ENCODE measurements around the gene PLCB2. TPM values are rescaled to one million over a fixed set of nuclear protein-coding genes. Genes with fewer than 3 reads are reported as not detected.

Gene PLCB2
- polyA plus RNA-seq, 3 donors = 9.0 to 10.8 (median 10.4) TPM

DNA sequence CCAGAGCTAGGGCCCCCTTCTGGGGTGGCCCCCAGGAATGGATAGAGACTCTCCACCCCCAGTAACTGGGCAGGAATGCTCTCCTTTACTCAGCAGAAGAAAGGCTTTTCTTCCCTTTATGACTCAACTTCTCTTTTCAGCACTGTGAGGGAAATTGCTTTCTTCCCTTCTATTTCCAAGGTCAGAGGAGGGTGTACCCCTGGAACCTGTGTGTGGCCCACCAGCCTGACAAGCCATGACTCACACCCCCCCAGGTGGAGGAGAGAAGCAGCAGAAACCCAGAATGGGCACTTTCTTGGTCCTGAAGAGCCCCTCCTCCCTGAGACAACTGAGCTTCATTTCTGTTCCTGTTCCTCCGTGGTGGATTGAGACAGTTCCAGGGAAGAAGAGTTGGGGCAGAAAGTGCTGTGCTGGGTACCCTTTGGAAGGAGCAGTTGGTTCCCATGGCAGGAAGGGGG is 22.2 kb downstream of the PLCB2 start:
- no peak for DNase-seq

DNA sequence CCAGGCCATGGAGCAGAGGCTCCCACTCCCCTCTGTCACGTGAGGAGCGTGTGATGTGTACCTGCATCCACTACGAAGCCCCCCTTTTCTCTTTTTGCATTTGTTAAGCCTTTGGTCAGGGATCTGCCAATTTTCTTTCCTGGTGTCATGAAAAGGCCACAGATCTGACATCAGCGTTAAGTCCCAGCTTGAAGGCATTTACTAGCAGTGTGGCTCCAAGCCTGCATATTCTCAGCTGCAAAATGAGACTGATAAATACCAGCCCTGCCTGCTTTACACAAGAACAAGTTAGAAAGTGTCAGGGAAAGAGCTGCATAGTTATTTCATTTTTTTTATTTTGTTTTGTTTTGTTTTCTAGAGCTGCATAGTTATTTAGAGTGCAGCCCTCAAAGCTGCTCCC is 22.6 kb downstream of the PLCB2 start:
- DNase-seq = no peak

DNA sequence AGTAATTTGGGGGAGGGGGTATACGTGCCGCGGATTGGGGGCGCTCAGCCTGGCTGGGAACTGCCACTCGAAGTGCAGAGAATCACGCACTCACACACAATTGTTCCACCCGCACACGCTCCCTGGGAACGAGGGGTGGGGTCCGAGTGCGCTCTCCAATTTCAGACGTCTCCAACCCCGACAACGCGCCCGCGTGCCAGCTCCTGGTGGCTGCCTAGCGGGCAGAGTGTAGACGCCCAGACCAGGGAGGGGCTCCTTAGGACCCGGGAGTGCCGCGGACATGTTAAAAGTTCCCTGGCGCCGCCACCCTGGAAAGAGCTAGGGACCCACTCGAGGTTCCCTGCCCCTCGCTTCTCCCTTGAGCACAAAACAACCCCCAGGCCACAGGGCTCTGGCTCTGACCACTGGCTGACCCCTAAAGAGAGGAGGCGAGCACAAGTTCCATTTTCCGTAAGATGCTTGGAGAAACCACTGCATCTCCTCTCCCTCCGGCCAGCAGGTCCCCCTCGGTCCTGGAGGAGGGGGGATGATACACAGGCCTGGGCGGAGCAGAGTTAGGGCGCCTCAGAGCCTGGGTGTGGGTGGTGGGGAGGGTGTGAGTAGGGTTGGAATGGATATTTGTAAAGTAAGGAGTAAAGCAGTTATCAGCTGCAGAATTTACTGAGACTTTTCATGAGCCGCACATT is 24.0 kb downstream of the PLCB2 start:
- no peak for DNase-seq

DNA sequence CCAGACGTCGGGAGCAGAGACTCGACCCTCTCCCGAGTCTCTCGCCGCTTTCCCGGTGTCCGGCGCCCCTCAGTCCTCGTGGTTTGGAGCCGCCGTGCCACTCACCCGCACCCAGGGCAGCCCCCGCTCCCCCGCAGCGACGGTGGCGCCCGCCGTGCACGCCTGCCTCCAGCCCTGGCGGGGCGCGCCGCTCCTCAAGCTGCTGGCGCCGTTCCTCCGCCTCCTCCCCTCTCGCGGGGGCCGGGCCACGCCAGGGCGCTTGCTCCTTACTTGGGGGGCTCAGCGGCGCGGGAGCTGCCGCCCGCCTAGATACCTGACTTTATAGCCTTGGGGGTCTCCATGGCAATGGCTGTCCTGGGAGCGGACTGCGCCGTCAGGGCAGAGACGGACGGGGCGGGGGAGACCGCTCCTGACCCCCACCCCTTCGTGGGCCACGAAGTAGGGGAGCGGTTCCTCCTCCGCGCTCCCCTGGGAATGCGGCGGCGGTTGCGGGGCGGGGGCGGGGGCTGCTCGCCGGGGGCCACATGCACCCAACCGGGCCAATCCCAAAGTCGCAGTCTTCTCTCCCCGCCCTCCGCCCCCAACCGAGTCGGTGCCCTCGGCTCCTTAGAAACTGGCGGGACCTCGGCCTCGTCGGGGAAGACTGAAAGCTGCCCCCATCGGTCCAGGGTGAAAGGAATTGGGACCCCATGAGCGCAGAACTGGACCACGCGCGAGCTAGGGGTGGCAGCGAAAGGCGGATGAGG is 24.7 kb downstream of the PLCB2 start, which contains the start of gene ANKRD63:
Gene ANKRD63, minus strand, starts transcription at position 196 of the 746 bp plus-strand sequence. CDS start 478 bp downstream, outside the sequence.
- no peak for DNase-seq

DNA sequence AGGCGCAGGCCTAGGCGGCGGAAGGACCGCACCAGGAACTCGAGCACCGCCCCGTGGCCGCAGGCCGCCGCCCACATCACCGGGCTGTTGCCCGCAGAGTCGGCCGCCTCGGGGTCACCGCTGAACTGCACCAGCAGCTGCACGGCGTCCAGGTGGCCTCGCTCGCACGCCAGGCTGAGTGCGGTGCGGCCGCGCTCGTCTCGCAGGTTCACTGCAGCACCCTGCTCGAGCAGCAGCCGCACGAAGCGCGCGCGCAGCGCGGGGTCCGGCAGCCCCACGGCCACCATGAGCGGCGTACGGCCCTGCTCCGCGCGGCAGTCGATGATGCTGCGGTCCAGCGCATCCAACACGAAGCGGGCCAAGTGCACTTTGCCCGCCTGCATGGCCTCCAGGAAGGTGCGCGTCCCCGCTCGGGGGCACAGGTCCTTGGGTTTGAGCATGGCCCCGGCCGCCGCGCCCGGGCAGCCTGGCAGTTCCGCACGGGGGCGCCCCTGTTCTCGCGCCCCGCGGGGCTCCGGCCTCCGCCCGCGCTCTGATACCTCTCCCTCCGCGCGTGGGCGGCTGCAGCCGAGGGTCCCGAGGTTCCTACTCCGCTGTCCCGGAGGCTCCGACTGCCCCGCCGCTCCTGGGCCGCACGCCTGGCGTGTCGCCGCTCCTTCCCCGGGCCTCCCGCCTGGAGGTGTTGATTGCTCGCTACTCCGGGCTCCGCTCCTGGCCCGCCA is 25.4 kb downstream of the PLCB2 start:
- no peak for DNase-seq

DNA sequence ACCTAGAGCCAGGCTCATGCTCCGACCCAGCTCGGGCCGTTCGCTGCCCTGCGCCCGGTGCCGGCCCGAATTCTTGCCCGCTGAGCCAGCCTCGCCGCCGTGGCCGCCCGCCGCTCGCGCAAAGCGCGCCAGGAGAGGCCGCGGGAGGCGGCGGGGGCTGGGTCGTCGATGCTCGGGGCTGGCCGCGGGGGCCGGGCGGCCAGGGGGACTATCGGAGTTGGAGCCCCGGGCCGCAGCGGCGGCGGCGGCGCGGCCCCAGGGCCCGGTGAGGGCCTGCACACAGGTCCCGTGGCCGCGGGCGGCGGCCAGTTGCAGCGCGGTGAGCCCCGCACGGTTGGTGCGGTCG is 26.0 kb downstream of the PLCB2 start:
- DNase-seq = no peak

DNA sequence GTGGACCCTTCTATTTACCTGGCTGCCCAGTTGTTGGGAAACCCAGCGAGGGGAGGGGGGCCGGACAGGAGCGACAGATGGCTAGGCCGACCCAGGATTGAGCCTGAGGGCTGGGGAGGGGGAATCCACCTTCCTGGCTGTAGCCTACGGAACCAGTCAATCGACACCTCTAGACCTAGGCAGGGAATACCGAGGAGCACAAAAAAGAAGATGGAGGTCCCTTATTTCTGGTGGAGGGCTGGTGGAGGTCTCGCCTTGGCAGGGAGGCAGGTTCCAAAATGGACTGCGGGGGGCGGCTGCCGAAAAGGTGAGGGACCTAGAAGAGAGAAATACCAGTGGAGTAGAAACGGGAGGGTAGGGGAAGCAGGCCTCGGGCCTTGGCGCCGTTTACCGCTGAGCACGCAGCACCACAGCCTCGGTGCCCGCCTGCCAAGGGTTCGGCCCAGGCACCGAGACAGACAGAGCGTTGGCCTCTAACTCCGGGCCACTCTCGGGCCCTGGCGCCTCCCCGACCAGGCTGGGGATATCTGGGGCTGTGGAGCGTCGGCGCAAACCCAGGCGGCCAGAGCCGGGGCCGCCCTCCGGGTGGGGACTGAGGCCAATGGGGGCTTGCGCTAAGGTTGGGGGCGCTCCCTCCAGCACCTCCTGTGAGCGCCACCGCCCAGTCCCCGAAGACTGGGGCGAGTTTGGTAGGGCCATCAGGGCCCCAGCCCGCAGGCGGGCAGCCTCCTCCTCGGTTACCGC is 26.5 kb downstream of the PLCB2 start:
- DNase-seq = no peak

DNA sequence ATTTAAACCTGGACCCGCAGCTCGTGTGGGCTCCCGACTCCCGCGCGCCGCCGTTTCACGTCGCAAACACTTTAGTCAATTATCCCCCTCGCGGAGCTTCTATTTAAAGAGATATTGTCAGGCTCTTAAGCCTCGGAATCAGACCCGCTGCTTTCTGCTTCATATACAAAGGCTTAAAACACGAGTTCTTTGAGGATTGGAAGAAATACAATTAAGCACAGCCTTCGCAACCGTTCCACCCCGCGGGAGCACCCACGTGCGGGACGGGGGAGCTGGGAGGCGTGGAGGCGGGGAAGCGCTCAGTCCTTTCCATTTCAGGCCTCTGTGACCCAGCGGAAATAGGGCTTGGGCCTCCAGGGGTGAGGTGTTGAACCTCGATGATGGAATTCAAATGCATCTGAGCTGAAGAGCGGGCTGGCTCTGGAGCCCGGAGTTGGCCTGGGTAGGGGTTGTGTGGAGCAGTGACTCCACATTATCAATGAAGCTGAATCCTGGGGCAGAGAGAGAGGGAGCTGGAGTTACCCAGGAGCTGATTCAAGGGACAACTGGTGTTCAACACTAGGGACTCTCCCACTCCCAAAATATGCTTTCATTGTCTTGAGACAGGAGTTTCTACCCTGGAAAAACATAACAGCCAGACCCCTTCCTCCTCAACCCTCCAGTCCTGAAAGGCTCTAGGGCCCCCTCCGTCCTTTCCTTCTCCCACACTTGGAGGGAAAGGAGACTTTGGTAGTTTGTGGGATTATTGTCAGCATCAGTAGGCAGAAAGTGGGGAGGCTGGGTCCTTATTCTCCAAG is 27.3 kb downstream of the PLCB2 start:
- no peak for DNase-seq

DNA sequence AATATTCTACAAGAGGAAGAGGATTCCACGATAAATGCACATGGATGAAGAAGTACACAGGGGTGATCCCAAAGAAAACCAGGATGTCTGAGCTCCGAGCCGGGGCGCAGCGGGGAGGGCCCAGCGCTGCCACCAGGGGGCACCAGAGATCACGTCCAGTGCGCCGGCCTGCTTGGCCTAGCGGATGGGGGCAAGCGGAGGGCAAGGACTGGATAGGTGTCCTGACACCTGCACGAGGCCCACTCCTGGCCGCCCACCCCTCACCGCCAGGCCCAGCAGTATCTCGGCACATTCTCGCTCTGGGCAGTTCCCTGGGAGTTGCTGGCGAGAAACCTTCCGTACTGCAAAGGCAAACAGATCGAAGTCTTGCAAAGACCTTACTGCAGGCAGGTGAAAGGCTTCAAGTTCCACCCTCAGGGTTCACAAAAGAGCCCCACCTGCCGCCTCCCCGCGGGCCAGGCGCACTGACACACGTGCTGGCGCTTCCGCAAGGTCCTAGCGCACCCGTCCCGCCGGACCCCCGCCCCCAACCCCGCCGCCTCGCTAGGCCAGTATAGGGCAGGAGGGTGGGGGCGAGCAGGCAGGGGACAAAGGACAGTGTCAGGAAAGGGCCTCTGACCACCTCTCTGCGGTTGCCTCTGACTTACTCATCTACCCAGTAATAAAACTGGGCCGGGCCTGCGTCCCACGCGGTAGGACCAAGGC is 28.1 kb downstream of the PLCB2 start:
- DNase-seq = no peak

DNA sequence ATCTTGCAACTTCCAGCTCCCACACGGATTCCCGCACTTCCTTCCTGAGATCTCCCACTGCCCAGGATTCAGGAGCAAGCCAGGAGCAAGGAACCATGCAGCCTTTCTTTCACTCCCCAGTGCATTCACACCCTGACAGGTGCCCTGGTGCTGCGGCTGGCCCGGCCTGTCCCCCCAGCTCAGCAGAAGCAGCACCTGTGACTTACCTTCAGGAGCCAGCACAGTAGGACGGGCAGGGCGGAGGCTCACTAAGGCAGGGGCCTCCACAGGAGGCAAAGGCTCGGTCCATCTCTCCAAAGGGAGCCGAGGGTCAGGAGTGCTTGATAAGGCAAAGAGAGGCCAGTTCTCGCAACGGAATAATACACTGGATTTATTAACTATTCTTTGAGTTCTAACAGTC is 29.7 kb downstream of the PLCB2 start:
- no peak for DNase-seq

DNA sequence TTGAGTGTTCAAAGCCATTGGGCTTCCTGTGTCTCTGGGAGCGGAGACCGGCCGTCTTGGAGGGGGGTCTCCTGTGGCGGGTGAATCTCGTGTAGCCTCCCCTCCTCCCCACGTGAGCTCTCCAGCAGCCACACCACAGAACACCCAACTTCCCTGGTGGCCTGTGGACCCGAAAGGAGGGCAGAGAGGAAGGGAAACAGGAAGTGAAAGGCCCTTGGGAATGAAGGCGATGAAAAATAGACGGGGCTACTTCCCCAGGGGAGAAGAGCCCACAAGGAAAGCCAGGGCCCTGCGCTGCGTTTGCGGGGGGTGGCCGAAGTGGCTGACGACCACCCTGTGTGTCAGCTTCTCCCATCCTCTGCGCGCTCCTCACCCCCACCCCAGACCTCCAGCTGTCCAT is 30.3 kb downstream of the PLCB2 start:
- DNase-seq = no peak

DNA sequence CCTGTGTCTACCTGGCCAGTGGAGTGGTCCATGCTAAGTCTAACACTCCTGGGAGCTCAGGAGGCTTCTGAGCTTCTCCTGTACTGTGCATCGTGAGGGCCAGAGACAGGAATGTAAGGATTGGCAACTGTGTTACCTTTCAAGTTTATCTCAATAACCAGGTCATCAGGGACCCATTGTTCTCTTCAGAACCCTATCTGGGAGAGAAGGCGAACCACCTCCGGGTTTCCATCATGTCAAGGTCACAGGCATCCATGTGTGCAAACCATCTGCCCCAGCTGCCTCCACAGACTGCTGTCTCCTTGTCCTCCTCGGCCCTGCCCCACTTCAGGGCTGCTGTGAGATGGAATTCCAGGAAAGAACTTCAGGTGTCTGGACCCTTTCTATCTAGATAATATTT is 30.8 kb downstream of the PLCB2 start:
- DNase-seq = no peak

DNA sequence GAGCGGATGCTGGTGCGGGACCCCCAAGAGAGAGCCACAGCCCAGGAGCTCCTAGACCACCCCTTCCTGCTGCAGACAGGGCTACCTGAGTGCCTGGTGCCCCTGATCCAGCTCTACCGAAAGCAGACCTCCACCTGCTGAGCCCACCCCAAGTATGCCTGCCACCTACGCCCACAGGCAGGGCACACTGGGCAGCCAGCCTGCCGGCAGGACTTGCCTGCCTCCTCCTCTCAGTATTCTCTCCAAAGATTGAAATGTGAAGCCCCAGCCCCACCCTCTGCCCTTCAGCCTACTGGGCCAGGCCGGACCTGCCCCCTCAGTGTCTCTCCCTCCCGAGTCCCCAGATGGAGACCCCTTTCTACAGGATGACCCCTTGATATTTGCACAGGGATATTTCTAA is 31.8 kb downstream of the PLCB2 start:
- no peak for DNase-seq

DNA sequence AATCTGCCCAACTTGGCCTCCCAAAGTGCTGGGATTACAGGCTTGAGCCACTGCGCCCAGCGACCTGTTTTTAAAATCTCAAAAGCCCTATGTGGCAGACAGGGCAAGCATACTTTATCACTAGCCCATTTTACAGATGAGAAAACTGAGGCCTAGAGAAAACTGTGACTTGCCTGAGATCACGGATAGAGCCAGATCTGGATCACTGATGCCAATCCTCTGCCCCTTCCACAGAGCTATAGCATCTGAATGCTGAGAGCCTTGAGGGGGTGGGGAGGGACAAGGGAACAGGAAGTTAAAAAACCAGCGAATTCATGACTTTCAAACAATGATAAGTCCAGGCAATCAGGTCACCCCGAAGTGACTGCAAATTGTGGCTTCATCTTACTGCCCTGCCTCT is 32.2 kb downstream of the PLCB2 start:
- no peak for DNase-seq

DNA sequence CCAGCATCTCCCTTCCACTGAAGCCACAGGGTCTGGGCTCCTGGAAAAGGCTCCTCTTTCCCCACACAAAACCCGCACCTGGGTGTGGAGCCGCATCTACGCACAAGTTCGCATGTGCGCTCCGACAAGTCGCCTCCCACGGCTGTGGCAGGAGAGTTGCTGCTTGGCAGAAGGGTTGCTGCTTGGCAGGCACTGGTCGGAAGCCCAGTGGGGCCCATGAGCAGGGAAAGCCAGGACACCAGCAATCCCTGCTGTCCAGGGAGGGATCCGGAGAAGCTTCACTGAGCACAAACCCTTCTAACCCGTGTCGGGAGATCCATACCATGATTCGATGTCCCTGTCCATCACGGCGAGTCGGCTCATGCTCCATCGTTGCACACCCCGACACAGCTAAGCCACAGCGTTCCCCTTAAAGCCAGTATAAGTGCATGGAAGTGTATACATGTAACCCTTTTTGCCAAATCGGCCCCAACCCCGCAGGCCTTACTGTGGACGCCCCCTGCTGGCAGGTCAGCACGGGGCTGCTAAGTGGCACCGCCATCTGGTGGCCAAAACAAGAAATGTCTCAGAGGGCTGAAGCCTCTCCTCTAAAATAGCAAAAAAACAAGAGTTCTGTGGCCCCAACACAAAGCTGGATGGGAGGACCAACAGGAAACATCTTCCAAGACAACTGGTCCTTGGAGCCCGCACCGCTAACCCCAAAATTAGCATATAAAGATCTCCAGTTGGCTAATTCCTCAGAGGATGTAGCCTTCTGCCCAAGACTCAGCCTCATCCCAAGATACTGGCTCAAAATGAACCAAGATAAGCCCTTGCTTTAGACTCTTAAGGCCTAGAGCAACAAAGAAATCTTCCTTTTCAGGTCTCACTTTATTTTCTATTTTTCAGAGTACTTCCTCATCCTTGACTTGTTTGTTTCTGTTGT is 33.1 kb downstream of the PLCB2 start:
- no peak for DNase-seq

DNA sequence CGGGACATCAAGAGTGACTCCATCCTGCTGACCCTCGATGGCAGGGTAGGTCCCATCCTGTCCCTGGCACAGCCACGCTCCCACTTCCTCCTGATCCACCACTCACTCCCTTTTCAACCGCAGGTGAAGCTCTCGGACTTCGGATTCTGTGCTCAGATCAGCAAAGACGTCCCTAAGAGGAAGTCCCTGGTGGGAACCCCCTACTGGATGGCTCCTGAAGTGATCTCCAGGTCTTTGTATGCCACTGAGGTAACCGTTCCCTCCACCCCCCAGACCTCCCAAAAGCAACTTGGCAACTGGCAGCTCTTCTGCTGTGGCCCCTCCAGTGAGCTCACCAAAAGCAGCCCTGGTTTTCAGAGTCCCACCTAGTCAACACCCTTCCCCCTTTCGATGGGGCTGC is 34.3 kb downstream of the PLCB2 start:
- DNase-seq = no peak

DNA sequence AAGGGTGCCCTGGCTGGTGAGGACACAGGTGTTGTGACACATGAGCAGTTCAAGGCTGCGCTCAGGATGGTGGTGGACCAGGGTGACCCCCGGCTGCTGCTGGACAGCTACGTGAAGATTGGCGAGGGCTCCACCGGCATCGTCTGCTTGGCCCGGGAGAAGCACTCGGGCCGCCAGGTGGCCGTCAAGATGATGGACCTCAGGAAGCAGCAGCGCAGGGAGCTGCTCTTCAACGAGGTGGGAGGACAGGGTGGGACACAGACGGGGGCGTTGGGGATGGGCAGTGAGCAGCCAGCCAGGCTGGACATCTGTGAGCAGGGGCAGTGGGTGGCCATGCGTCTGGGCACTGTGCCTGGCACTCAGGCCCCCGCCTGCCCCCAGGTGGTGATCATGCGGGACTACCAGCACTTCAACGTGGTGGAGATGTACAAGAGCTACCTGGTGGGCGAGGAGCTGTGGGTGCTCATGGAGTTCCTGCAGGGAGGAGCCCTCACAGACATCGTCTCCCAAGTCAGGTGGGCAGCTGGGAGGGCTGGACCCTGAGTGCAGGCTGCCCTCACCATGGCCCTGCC is 35.2 kb downstream of the PLCB2 start:
- no peak for DNase-seq

DNA sequence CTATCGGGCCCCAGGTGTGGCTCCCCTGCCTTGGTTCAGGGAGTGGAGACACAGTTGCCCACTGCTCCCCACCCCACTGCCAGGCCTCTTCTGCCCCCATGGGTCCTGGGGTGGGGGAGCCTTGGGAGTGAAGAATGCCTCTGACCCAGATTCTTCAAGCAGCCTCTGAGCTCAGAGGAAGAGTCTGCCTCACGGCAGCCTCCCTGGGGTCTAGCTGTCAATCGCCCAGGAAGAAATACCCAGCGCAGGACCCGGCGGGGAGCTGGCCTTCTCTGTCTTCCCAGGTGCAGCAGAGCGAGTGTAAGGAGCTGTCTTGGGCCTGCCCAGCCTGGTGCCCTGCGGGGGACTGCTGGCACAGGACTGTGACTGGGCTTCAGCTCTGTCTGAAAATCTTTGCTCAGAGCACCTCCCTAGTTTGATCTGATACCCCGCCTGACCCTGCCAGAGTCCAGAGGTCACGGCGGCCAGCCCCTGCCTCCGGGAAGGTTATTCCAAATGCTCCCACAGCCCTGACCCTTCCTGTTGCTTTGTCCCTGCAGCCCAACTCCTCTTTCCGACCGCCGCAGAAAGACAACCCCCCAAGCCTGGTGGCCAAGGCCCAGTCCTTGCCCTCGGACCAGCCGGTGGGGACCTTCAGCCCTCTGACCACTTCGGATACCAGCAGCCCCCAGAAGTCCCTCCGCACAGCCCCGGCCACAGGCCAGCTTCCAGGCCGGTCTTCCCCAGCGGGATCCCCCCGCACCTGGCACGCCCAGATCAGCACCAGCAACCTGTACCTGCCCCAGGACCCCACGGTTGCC is 35.9 kb downstream of the PLCB2 start:
- DNase-seq = no peak
